HG02798 (cell line): Measurements from ENCODE around the gene SMPDL3A.
"Not testable (repeated sequence)": the region's sequence is repeated elsewhere in the genome, so short reads cannot be mapped to it uniquely, and the experiment has no call there.

Source experiments
- ATAC-seq: cut with Tn5 transposase; IDR thresholded peaks from one replicate; pipeline ENCODE4 v1.9.1; 2021; ENCODE audit warnings: mild to moderate bottlenecking; ENCODE audit not compliant: unreplicated experiment, poor library complexity

SMPDL3A gene

GRCh38 chr6:122789182-122790027, at the start of gene SMPDL3A:
SMPDL3A (plus strand) TSS chr6:122789258; CDS start chr6:122789347, 89 bp downstream.
- ATAC-seq, result peak; percentile 72

GRCh38 chr6:122740091-122740490, 49.0 kb upstream of the SMPDL3A start:
- ATAC-seq, result no peak

- no peak for ATAC-seq
Observed at GRCh38 chr6:122740936-122741335, 48.1 kb upstream of the SMPDL3A start.

GRCh38 chr6:122744247-122744646, 44.8 kb upstream of the SMPDL3A start:
- not testable (repeated sequence) for ATAC-seq

GRCh38 chr6:122744856-122745255, 44.2 kb upstream of the SMPDL3A start:
- not testable (repeated sequence) for ATAC-seq

GRCh38 chr6:122746688-122747087, 42.4 kb upstream of the SMPDL3A start:
- no peak for ATAC-seq

GRCh38 chr6:122747573-122747972, 41.5 kb upstream of the SMPDL3A start:
- no peak for ATAC-seq

- ATAC-seq, result not testable (repeated sequence)
Observed at GRCh38 chr6:122748945-122749344, 40.1 kb upstream of the SMPDL3A start.

GRCh38 chr6:122749451-122750050, 39.5 kb upstream of the SMPDL3A start:
- no peak for ATAC-seq

GRCh38 chr6:122751326-122751725, 37.7 kb upstream of the SMPDL3A start:
- peak; percentile 87 for ATAC-seq

GRCh38 chr6:122752459-122752858, 36.6 kb upstream of the SMPDL3A start:
- no peak for ATAC-seq

GRCh38 chr6:122753000-122753687, 35.9 kb upstream of the SMPDL3A start:
- ATAC-seq, result no peak

- no peak for ATAC-seq
Observed at GRCh38 chr6:122753688-122754056, 35.4 kb upstream of the SMPDL3A start.

GRCh38 chr6:122754191-122754731, 34.8 kb upstream of the SMPDL3A start:
- no peak for ATAC-seq

- ATAC-seq, result no peak
Observed at GRCh38 chr6:122755901-122756300, 33.2 kb upstream of the SMPDL3A start.

- peak; percentile 99 for ATAC-seq
Observed at GRCh38 chr6:122758927-122759334, 30.1 kb upstream of the SMPDL3A start.

GRCh38 chr6:122760330-122760729, 28.7 kb upstream of the SMPDL3A start:
- ATAC-seq, result no peak

- no peak for ATAC-seq
Observed at GRCh38 chr6:122766256-122766655, 22.8 kb upstream of the SMPDL3A start.

- ATAC-seq, result no peak
Observed at GRCh38 chr6:122770835-122771601, 18.0 kb upstream of the SMPDL3A start.
